Lower lobe of right lung (tissue), 2 donors: ENCODE measurements around the gene SDHA. TPM values are rescaled to one million over a fixed set of nuclear protein-coding genes. Genes with fewer than 3 reads are reported as not detected.
"Not testable (repeated sequence)": the region's sequence is repeated elsewhere in the genome, so short reads cannot be mapped to it uniquely, and the experiment has no call there.

Experiments
- ATAC-seq, 2 donors: fragments of 200-7000 bp; cut with Tn5 transposase; one replicate each; pipeline ENCODE4 v1.9.1; 2020 to 2022; ENCODE audit warnings: mild to moderate bottlenecking in 2 of 2, moderate library complexity in 2 of 2
- DNase-seq: peaks from one replicate; pipeline ENCODE4 v3.0.0-alpha.2; 2020
- H3K27ac ChIP-seq: fragments of 200-600 bp; one replicate; pipeline ENCODE4 v1.8.0; 2022
- H3K27me3 ChIP-seq: fragments of 200-600 bp; one replicate; pipeline ENCODE4 v1.8.0; 2022; ENCODE audit warnings: low read depth
- H3K36me3 ChIP-seq: fragments of 200-600 bp; one replicate; pipeline ENCODE4 v1.8.0; 2022; ENCODE audit warnings: mild to moderate bottlenecking
- H3K4me1 ChIP-seq: fragments of 200-600 bp; one replicate; pipeline ENCODE4 v1.8.0; 2022
- H3K4me3 ChIP-seq: fragments of 200-600 bp; one replicate; pipeline ENCODE4 v1.8.0; 2022; ENCODE audit warnings: mild to moderate bottlenecking
- H3K9me3 ChIP-seq: fragments of 200-600 bp; one replicate; pipeline ENCODE4 v1.8.0; 2022
- CTCF ChIP-seq: fragments of 200-600 bp; IDR thresholded peaks from one replicate; pipeline ENCODE4 v1.8.0; 2022; ENCODE audit warnings: antibody characterized with exemption, mild to moderate bottlenecking
- intact Hi-C: fragments of 100-400 bp; cut with DNase I; formaldehyde crosslinking; loops from one replicate; pipeline ENCODE4 v1.11.0; 2022
- total RNA-seq: library from RNA; stranded (reverse); fragmentation: NEBNext Ultra II Directional; extraction: Animal tissue kit (Norgen Biotek cat#: 25700); gene quantifications from one replicate; pipeline ENCODE4 v1.2.1, GENCODE V29; 2021
- donor health status: DM: no; HTN: yes; CAD: no; lungs with severe emphysema.

SDHA gene
- total RNA-seq, 1 donor from 2014 or later, result 89.6 TPM

GRCh38 chr5:298737-299125 lies 80.6 kb downstream of the SDHA start:
- no peak for TF ChIP-seq CTCF
- Histone ChIP-seq H3K27me3 (no peaks in the 10 kb centered on the region), H3K4me3 (no peak overlapping the region), H3K27ac (no peak overlapping the region), H3K4me1 (no peaks in the 10 kb centered on the region), H3K36me3 (no peaks in the 10 kb centered on the region), H3K9me3 (no peaks in the 10 kb centered on the region)
- no peak for ATAC-seq
- intact Hi-C loops, result no loop called here
- no peak for DNase-seq

DNA sequence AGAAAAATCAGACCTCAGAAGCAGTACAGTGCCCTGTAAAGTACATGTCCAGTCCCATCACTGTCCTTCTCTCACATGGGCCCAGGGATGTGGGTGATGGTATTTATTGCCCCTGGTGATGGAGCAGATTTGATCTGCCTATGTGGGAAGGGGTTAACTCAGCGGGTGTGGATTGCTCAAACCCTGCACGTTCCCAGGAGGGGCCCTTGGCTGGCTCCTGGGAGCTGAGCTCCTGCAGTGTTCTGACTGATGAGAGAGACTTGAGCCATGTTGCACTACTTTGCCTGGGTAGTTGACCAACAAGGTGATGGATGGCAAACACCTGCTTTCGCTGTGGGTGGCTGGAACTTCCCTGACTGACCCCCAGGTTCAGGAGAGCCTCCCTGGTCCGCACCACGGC lies 81.8 kb downstream of the SDHA start:
- intact Hi-C loops, H3K4me1 ChIP-seq, H3K27me3 ChIP-seq, H3K27ac ChIP-seq, ATAC-seq, H3K9me3 ChIP-seq, H3K4me3 ChIP-seq, DNase-seq, H3K36me3 ChIP-seq: not testable (repeated sequence)

DNA sequence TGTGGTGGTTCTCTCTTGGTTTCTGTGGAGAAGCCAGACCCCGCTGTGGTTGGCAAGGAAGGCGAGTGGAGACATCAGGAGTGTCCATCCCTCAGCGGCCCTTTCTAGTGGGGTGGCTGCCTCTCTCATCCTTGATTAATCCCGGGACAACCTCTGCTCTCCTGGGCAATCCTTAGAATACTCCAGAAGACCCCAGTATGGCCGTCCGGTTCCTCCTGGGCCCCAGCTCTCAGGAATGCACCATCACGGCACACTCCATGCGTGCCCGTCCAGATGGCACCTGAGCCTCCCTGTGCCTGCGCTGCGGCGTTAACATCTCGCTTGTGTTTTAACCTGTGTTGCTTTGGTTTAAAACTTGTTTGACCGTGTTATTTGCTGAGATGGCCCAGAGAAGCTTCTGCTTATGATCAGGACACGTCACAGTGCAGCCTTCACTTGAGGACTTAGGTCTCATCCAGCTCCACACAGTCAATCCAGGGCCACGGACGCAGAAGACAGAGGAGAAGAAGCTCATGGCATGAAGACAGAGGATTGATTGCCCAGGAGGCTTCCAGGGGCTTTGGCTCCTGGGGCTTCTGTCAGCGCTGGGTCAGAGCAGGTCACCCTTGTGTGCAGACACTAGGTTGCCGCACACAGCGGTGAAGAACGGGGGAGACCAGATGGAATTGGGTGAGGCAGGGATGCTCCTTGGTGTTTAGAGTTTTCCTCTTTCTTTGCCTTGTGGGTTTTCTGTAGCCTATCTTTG lies 82.7 kb downstream of the SDHA start:
- H3K27ac ChIP-seq, DNase-seq, H3K4me3 ChIP-seq, H3K36me3 ChIP-seq, intact Hi-C loops, H3K27me3 ChIP-seq, ATAC-seq, H3K4me1 ChIP-seq, H3K9me3 ChIP-seq: not testable (repeated sequence)

DNA sequence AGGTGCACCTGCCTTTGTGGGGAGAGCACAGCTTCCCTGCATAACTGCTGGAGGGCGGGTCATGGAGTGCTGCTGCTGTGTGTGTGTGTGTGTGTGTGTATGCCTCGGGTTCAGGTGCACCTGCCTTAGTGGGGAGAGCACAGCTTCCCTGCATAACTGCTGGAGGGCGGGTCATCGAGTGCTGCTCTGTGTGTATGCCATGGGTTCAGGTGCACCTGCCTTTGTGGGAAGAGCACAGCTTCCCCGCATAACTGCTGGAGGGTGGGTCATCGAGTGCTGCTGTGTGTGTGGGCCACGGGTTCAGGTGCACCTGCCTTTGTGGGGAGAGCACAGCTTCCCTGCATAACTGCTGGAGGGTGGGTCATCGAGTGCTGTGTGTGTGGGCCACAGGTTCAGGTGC lies 84.3 kb downstream of the SDHA start:
- peak; percentile 47 for DNase-seq
- H3K4me1 ChIP-seq, H3K27me3 ChIP-seq, H3K27ac ChIP-seq, H3K4me3 ChIP-seq, intact Hi-C loops, H3K9me3 ChIP-seq, ATAC-seq: not testable (repeated sequence)
- peaks cover 24% of the 10 kb centered on the region for H3K36me3 ChIP-seq

GRCh38 chr5:302966-303365 lies 84.8 kb downstream of the SDHA start:
- Histone ChIP-seq H3K36me3 (peaks cover 29% of the 10 kb centered on the region), H3K27me3 (no peaks in the 10 kb centered on the region), H3K9me3 (no peaks in the 10 kb centered on the region), H3K4me3 (no peak overlapping the region), H3K27ac (no peak overlapping the region), H3K4me1 (no peaks in the 10 kb centered on the region)
- intact Hi-C loops, result no loop called here
- no peak for TF ChIP-seq CTCF
- DNase-seq (no peak), ATAC-seq (no peak)

DNA sequence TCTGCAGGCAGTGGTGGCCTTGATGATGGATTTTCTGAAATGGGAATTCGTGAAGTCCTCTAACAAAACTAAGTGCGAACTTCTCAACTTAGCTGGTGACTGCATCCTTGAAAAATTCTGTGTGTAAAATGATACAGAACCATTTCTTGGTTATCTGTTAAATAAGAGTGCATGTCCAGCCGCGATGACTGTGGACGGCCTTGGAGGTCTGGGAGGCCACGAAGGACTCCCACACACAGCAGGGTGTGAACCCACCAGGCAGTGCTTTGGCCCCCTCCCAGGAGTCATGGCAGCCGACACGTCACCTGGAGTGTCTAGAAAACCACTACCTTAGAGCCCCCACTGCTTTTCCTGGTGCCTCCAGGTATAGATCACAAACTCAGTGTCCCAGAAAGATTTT lies 85.6 kb downstream of the SDHA start:
- DNase-seq, intact Hi-C loops, ATAC-seq: not testable (repeated sequence)

GRCh38 chr5:305050-305449 lies 86.9 kb downstream of the SDHA start:
- Histone ChIP-seq H3K36me3 (peaks cover 45% of the 10 kb centered on the region), H3K4me1 (no peaks in the 10 kb centered on the region), H3K4me3 (no peak overlapping the region), H3K9me3 (no peaks in the 10 kb centered on the region), H3K27me3 (no peaks in the 10 kb centered on the region), H3K27ac (no peak overlapping the region)
- DNase-seq (no peak), ATAC-seq (no peak)
- TF ChIP-seq CTCF, result no peak
- intact Hi-C loops, result no loop called here

More for the DNA sequence above, 85.6 kb downstream of the SDHA start:
- H3K4me3 ChIP-seq, H3K27me3 ChIP-seq, H3K4me1 ChIP-seq, H3K9me3 ChIP-seq, H3K27ac ChIP-seq: not testable (repeated sequence)
- H3K36me3 ChIP-seq, result peaks cover 36% of the 10 kb centered on the region
